ENCODE measurements around the gene AGPAT4.
"Not testable (repeated sequence)": the region's sequence is repeated elsewhere in the genome, so short reads cannot be mapped to it uniquely, and the experiment has no call there.

Gene AGPAT4

DNA sequence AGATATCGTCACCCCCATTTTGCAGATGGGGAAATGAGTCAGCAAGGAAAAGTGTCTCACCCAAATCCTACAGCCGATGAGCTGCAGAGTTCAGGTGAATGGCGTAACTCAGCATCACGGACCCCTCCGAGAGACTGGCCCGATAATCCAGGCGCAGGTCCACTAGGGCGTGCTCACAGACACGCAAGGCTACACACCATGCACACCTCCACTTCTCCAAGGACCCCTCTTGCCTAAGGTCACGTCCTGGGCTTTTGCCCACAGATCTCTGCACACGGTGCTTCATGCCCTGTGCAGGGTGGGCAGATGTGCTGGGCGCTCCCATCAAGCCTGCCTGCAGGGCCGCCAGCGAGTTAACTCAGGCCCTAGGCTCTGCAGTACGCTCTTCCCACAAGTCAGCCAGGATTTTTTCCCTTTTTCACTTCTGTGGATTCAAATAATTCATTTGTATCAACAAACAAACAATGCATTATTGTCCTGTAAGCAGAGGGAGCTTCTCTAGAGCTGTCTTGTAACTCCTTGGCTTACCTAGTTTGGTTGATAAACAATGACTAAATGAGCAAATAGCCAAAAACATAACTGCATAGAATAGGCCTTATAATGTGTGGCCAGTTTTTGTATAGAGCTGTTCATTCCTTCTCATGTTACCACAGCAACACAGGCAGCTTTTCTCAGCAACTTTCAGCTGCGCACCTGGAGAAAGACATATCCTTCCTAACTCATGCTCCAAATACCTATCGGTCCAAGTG lies 139.1 kb downstream of the AGPAT4 start:
- DNase-seq, result no peak

GRCh38 chr6:161133963-161134362 lies 139.9 kb downstream of the AGPAT4 start:
- DNase-seq, result no peak

DNA sequence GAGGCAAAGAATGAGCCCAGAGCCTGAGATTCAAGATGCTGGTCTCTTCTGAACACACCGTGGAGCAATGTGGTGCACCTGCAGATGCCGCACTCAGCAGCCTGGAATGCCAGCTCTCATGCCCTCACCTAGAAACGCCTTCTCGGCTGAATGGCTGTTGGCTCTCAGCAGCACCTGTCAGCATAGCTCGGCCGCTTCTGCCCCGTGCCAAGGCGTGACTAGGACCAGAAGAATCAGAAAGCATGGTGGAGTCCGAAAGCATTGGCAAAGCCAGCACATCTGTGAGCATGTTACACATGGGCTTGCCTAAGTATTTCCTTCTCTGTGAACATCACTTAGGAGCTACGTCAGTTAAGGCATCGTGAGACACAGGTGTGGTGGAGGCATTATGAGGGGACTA lies 141.5 kb downstream of the AGPAT4 start:
- DNase-seq, result no peak

DNA sequence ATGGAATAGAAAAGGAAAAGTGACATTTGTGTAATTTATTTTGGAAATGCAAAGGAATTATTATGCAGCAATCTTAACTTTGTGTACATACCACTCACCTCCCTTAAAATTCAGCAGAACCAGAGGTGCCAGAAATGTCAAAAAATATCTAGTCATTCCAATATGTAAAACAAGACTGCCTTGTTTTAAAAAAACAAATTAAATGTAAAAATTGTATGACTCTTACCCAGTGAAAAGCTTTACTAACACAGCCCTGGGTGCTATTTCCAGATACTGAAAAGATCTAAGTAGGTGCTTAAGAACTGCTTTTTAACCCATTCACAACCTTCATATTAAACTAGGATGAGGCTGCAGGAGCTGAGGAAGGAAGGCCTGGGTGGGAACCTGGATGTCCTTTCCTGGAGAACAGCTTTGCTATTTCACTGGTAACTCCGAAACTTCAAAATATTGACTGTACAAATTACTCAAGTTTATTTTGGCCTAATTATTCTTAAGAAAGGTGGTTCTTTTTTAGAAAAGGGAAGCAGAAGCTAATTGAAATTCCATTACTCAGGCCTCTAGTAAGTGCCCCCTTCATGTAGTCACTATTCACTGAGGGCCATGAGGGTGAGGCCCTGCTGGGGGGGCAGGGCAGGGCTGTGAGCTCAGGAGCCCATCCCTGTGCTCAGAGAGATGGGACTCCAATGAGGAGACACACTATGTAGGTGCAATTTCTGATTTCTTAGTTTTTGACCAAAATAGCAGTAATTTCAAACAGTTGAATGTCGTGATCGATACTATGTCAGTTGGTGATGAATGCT lies 142.7 kb downstream of the AGPAT4 start:
- DNase-seq, result no peak

DNA sequence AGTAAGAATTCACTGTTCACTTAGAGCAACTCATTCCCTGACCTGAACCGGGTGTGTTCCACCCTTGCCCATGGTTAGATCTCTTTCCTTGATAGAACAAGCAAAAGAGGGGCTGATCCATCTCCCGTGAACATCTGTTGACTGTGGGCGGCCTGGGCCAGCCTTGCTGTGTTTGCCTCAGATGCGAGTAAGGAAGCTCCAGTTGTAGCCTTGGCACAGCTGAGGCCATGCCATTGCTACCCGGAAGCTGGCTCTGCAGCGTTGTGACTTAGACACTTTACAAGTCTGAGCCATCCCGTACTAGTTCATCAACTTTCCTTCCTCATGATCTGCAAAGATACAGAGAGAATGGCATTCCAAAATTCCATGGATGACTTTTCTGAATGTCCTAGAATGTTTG lies 143.3 kb downstream of the AGPAT4 start:
- DNase-seq, result no peak

DNA sequence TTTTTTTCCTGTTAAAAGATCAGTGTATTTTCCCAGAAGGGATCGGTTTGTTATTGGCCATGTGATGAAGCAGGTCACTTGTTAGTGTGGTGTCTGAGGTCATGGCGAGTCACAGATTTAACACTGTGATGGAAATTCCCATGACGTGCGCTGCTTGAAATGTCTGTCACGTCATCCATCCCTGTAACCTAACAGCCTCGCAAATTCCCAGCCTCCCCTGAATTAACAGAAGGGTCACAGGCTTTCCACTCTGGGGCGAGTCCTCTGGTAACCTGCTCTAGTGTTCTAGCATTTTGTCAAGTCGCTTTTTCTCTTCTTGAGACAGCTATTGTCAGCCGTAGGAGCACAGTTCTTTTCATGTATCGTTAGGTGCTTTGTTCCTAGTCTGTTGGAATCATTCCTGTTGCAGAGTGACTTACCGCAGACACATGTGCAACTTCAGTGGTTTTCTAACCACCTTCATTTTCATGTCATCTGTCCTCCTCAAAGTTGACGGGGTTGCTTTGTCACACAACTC lies 145.1 kb downstream of the AGPAT4 start:
- no peak for DNase-seq

DNA sequence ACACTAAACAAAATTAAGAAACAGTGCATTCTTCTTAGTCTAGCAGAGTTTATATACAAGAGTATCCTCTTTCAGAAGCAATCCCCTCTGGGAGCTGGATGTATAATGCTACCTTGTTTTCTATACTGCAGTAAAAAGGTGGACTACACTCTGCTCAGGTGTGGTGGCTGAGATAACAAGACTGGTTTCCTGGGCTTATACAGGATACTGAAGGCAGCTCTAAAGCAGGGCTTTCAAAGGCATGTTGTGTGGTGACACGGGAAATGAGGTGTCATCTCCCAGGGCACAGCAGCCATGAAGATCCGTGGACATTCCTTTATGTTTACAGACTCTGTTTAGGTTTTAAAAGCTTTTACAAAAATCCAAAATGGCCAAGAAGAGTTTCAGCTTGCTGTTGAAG lies 145.6 kb downstream of the AGPAT4 start:
- no peak for DNase-seq

DNA sequence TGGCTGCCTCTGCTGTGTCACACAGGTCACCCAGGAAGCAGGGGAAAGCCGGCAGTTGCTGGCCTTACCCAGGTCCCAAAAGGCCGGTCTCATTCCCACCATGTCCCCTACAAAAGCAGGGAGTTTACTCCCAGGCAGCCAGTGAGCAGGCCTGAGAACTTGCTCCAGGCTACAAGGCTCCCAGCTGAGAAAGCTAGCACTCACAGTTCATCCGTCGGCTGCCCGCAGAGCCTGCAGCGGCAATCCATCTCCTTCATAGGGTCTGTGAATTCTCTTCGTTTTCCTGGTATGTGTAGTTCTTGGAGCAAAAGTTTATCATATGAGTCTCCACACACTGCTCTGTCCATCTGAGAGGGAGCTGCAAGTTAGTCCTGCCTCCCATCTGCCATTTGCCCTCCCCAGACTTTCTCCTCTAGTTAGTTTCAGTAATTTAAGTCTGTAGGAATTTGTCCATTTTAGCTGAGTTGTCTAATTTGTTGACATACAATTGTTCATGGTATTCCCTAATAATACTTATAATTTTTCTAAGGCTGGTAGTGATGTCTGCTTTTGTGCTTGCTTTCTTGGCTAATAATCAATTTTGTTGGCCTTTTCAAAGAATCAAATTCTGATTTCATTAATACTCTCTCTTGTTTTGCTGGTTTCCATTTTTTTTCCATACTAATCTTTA lies 146.7 kb downstream of the AGPAT4 start:
- no peak for DNase-seq

GRCh38 chr6:161125591-161125990 lies 148.3 kb downstream of the AGPAT4 start:
- no peak for DNase-seq

- not testable (repeated sequence) for DNase-seq
Observed at GRCh38 chr6:161123319-161123718, 150.5 kb downstream of the AGPAT4 start.

DNA sequence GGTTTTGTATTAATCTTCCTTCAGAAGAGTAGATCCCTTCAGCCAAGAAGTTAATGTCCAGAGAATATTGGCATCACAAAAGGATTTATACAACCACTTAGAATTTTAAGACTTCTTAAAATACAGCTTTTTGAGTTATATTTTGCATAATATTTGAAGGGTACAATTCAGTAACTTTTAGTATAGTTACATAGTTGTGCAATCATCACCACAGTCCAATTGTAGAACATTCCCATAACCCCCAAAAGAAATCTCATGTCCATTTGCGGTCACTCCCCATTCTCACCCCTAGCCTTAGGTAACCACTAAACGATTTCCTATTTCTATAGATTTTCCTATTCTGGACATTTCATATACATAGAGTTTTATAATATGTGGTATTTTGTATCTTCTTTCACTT lies 155.9 kb downstream of the AGPAT4 start:
- DNase-seq, result no peak

GRCh38 chr6:161117308-161117707 lies 156.6 kb downstream of the AGPAT4 start:
- no peak for DNase-seq

DNA sequence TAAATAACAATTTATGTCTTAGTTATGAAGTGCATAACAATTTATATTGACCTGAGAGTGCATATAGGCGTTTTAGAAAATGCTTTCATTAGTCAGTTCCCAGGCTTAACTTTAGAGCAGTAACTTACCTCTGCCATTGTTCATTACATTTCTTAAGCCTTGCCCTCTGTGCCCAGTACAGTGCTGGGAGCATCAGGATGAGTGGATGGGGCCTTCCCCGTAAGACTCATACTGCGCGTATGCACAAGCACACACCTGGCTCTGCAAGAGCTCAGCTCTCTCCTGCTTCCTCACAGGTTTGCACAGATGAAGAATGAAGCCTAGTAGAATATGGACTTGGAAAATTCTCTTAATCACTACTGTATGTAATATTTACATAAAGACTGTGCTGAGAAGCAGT lies 157.3 kb downstream of the AGPAT4 start:
- DNase-seq, result no peak

DNA sequence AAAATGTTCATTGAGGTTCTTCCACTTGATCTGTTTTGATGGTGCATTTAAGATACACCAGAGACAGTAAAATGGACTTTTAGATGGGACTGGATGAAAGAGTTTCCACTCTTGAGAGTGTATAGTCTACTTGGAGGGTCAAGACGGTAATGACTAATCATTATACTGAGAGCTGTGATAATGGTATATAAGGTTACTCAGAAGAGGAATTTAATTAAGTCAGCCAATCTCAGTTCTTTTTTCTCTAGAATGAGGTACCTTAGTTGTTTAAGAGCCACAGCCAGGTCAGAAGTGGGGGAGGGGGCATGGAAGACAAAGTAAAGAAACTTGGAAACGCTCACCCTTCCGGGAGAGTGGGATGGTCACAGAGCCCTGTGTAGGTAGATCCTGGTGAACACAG lies 158.4 kb downstream of the AGPAT4 start:
- DNase-seq, result no peak

- DNase-seq, result no peak
Observed at GRCh38 chr6:161111261-161111660, 162.6 kb downstream of the AGPAT4 start.

GRCh38 chr6:161110028-161110779 lies 163.7 kb downstream of the AGPAT4 start:
- no peak for DNase-seq

GRCh38 chr6:161109366-161109765 lies 164.5 kb downstream of the AGPAT4 start:
- no peak for DNase-seq

GRCh38 chr6:161108916-161109315 lies 164.9 kb downstream of the AGPAT4 start:
- DNase-seq, result no peak

DNA sequence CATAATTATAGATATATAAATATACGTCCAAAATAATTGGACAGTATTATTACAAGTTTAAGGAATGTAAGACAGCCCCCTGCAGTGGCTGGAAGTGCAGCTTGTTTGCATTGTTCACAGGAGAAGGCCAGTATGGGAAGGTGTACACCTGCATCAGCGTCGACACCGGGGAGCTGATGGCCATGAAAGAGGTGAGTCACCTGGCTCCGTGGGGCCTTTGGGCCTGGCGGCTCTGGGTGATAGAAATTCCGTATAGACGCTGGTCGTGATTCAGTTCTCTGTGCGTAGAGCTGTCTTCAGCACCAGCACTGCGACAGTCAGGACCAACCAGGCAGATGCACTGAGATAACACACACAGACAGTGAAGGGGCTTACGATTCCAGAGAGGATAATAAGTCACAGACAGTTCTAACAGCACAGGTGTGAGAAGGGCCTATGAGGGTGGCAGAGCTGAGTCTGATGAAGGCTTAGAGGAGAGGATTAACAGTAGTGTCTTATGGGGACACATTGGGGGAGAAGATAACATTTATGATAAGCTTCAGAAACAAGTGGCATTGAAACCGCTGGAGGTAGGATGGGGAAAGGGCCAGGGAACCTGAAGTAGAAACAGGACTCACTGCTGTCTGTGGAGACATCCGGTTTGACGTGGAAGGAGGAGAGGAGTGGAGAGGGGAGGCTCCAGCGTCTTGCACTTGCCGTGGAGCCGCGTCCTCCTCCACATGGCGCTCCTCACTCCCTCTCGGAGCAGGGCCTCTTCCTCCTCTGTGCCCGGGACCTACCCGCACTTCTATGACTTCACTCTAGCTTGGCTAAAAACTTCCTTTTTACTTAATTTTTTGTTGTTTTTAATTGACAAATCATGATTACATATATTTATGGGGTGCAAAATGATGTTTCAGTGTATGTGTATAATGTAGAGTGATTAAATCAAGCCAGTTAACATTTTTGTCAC lies 165.8 kb downstream of the AGPAT4 start:
- DNase-seq, result no peak

GRCh38 chr6:161105408-161105807 lies 168.5 kb downstream of the AGPAT4 start:
- no peak for DNase-seq

GRCh38 chr6:161104966-161105365 lies 168.9 kb downstream of the AGPAT4 start:
- DNase-seq, result no peak

DNA sequence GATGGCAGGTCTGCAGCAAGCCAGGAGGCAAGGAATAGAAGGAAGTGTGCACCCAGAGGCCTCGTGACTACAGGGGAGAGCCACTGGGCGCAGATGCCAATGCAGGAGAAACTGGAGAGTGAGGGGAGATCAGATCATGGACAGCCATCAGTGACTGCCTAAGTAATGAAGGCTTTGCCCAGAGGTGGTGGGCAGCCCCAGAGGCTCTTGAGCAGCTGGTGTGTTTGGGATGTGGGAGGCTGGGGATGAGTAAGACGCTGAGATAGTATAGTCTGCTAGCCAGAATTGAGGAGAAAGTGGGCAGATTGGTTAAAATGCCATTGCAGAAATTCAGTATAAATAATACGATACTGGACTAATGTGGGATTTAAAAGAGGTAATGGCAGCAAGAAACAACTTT lies 170.4 kb downstream of the AGPAT4 start:
- no peak for DNase-seq
